NB4 (cell line): ENCODE data around the gene SPON2.

Experiments used
- DNase-seq: peaks from one replicate; pipeline ENCODE4 v3.0.0; 2010; ENCODE audit warnings: low read depth
- H3K4me3 ChIP-seq: one replicate; pipeline ENCODE4 v1.5.1; 2011; ENCODE audit warnings: mild to moderate bottlenecking, low read depth, low read length, moderate library complexity
- MAX ChIP-seq: IDR thresholded peaks from 2 replicates; pipeline ENCODE4 v1.6.1; 2011; ENCODE audit warnings: low read depth, low read length
- MYC ChIP-seq: IDR thresholded peaks from 2 replicates; pipeline ENCODE4 v1.6.1; 2011; ENCODE audit warnings: low read depth, low read length
- POLR2A ChIP-seq: IDR thresholded peaks from 2 replicates; pipeline ENCODE4 v1.6.1; 2011; ENCODE audit warnings: mild to moderate bottlenecking; ENCODE audit not compliant: insufficient read length; ENCODE audit errors: extremely low read depth
- TF ChIP-seq, protein P1 (sequence below): IDR thresholded peaks from one replicate; pipeline ENCODE4 v1.5.1; 2012; ENCODE audit warnings: low read depth, low read length

Gene SPON2

DNA sequence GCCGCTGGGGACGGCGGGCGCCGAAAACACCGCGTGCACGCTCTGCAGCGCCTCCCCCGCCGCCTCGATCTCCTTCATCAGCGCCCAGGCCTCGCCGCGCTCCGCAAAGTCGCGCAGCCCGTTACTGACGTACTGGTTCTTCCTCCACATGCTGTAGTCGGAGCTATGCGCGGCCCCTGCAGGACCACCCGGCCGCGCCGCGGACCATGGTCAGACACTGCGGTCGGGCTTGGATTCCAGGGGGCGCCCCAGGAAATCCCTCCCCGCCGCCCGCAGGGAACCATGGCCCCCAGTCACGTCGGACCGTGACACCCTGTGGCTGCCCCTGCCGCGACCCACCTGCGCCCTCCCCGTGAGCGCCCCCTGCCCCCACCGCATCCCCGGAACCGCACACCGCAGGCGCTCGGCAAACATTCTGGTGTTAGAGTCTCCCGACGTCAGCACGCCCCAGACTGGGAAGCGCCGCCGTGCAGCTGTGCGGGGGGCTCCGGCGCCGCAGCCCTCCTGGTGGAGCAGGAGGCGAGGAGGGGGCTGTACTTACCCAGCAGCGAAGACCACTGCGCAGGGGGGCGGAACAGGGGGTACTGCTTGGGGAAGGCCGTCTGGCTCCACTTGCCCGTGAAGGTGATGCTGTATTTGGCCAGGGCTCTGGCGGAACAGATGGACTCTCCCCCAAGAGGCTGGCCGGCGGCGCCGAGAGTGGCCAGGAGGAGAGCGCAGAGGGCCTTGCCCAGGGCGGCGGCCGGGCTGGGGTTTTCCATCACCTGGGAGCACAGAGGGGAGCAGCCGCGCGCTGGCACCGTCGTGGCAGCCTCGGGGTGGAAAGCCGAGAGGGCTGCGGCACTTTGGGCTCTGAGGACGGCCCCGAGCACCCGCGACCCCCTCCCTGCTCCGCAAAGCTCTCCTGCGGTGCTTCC, 814 bp downstream of the SPON2 start:
- H3K4me3 ChIP-seq: no peak overlapping the region
- DNase-seq: no peak
- TF ChIP-seq, protein P1, sequence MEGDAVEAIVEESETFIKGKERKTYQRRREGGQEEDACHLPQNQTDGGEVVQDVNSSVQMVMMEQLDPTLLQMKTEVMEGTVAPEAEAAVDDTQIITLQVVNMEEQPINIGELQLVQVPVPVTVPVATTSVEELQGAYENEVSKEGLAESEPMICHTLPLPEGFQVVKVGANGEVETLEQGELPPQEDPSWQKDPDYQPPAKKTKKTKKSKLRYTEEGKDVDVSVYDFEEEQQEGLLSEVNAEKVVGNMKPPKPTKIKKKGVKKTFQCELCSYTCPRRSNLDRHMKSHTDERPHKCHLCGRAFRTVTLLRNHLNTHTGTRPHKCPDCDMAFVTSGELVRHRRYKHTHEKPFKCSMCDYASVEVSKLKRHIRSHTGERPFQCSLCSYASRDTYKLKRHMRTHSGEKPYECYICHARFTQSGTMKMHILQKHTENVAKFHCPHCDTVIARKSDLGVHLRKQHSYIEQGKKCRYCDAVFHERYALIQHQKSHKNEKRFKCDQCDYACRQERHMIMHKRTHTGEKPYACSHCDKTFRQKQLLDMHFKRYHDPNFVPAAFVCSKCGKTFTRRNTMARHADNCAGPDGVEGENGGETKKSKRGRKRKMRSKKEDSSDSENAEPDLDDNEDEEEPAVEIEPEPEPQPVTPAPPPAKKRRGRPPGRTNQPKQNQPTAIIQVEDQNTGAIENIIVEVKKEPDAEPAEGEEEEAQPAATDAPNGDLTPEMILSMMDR: no peak
- TF ChIP-seq POLR2A (no peak), MYC (no peak), MAX (no peak)

GRCh38 chr4:1170976-1171310, 1.4 kb downstream of the SPON2 start:
- no peak for TF ChIP-seq MAX
- no peak for TF ChIP-seq POLR2A
- TF ChIP-seq, protein P1: no peak
- TF ChIP-seq MYC: no peak
- no peak overlapping the region for H3K4me3 ChIP-seq
- DNase-seq: no peak

DNA sequence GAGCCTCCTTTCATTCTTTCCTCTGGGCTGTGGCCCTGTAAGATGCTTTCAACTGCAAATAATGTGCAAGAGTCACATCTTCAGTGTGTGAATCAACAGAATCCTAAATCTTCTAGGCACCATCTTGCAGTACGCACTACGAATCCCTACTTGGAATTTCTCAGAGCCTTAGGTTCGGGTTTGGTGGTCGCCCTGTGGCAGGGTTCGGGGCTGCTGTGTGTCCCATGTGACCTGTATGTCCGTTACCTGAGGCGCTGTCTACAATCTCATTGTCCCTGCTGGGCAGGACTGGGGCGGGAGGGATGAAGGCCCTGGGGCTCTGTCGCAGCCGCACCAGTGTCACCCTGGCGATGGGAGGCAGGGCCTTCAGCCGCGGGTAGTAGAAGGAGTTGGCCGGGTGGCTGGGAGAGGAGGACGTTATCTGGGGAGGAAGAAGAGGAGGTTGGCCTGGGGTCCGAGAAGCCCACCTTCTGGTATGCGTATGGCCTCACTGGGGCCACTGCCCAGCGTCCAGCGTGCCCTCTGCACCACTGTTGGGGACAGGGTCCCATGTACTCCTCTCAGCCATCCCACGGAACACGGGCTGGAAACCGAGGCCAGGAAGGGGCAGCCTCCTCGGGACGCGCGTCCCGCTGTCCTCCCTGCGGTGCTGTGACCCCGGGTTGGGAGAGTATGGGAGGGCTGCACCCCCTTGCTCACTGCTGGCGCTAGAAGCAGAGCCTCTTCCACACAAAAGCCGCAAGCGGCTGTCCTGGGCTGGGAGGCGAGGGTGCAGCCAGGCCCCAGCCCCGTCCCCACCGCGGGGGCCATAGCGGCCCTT, 2.0 kb downstream of the SPON2 start:
- TF ChIP-seq POLR2A (no peak), MAX (no peak), MYC (no peak)
- TF ChIP-seq, protein P1: no peak
- DNase-seq: no peak
- no peak overlapping the region for H3K4me3 ChIP-seq

DNA sequence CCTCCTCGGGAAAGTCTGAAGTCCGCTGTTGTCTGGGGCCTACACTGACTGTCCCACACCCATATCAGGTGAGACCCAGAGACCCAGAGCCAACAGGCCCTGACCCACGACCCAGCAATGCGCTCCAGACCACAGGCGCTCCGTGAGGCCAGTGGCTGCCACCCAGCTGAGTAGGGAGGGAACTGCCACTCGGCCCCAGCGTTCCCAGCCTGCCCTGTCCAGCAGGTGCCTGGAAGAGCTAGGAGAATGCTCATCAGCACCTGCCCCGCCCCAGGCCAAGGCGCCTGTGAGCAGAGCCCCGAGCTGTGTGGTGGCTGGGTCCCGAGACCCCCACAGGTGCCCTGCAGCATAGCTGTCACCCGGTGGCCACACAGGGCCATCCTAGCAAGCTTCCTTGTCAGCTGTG, 2.7 kb downstream of the SPON2 start:
- TF ChIP-seq POLR2A (no peak), MYC (no peak), MAX (no peak)
- TF ChIP-seq, protein P1: no peak
- DNase-seq: no peak
- no peak overlapping the region for H3K4me3 ChIP-seq

- DNase-seq: no peak
- TF ChIP-seq, protein P1: no peak
- no peak for TF ChIP-seq MYC
- TF ChIP-seq POLR2A: no peak
- TF ChIP-seq MAX: no peak
- no peak overlapping the region for H3K4me3 ChIP-seq
Observed at GRCh38 chr4:1169171-1169671, 3.2 kb downstream of the SPON2 start.
